GM06990 (cell line): ENCODE data around the gene PPCDC.
A peak's percentile ranks its signal among the peaks of the same experiment; 100 is the strongest.

ENCODE experiments used
- DNase-seq: peaks from one replicate; pipeline ENCODE4 v3.0.0-alpha.2; 2011; ENCODE audit not compliant: insufficient read length; ENCODE audit errors: extremely low read depth
- H3K27me3 ChIP-seq: replicated peaks from 2 replicates; pipeline ENCODE4 v1.6.0; 2011; ENCODE audit warnings: low read length; ENCODE audit not compliant: control insufficient read depth, insufficient read depth
- H3K36me3 ChIP-seq: 2 replicates; pipeline ENCODE4 v1.5.1; 2011; ENCODE audit warnings: low read length; ENCODE audit not compliant: control insufficient read depth, insufficient read depth
- H3K4me3 ChIP-seq: replicated peaks from 2 replicates; pipeline ENCODE4 v1.5.1; 2011; ENCODE audit warnings: low read depth, mild to moderate bottlenecking, control low read depth, low read length
- TF ChIP-seq, protein P1 (sequence below): IDR thresholded peaks from 2 replicates; pipeline ENCODE4 v1.5.1; 2011; ENCODE audit warnings: low read length, control low read depth, mild to moderate bottlenecking, inconsistent platforms; ENCODE audit not compliant: insufficient read depth, poor library complexity, severe bottlenecking

The PPCDC gene, protein sequence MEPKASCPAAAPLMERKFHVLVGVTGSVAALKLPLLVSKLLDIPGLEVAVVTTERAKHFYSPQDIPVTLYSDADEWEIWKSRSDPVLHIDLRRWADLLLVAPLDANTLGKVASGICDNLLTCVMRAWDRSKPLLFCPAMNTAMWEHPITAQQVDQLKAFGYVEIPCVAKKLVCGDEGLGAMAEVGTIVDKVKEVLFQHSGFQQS

DNA sequence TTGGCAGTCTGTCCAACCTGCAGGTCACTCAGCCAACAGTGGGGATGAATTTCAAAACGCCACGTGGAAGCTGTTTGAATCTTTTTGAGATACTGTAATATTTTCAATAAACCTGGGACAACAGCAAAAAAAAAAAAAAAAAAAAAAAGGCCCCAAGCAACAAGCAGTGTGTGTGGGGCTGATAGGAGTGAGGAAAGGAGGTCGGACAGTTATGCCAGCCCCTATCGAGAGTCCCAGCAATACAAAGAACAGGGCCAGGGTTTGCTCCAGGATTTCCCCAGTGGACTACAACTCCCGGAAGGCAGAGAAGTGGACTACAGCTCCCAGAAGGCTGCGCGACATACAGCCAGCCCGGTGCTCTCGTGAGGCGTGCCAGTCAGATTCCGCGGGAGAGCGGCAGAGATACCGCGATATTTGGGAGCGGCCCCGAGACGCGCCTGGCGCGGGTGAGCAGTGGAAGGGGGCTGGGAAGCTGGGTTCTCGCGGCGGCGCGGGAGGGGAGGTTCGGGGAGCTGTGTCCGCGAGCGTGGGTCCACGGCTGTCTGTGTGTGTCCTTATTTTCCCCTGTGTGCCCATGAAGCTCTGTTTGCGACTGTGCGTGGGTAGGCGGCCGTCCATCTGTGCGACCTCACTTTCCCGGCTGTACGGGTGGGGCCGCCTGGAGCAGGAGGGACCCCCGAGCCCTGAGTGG, at the start of gene PPCDC:
PPCDC (plus strand) TSS at position 410 of the 691 bp plus-strand sequence. CDS start 4,729 bp downstream, outside the sequence.
- DNase-seq: peak; percentile 94
- TF ChIP-seq, protein P1, sequence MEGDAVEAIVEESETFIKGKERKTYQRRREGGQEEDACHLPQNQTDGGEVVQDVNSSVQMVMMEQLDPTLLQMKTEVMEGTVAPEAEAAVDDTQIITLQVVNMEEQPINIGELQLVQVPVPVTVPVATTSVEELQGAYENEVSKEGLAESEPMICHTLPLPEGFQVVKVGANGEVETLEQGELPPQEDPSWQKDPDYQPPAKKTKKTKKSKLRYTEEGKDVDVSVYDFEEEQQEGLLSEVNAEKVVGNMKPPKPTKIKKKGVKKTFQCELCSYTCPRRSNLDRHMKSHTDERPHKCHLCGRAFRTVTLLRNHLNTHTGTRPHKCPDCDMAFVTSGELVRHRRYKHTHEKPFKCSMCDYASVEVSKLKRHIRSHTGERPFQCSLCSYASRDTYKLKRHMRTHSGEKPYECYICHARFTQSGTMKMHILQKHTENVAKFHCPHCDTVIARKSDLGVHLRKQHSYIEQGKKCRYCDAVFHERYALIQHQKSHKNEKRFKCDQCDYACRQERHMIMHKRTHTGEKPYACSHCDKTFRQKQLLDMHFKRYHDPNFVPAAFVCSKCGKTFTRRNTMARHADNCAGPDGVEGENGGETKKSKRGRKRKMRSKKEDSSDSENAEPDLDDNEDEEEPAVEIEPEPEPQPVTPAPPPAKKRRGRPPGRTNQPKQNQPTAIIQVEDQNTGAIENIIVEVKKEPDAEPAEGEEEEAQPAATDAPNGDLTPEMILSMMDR: no peak
- Histone ChIP-seq H3K27me3 (no peaks in the 10 kb centered on the region), H3K4me3 (peak within 1 kb of the TSS; percentile 94), H3K36me3 (peaks cover 2% of the 10 kb centered on the region)

DNA sequence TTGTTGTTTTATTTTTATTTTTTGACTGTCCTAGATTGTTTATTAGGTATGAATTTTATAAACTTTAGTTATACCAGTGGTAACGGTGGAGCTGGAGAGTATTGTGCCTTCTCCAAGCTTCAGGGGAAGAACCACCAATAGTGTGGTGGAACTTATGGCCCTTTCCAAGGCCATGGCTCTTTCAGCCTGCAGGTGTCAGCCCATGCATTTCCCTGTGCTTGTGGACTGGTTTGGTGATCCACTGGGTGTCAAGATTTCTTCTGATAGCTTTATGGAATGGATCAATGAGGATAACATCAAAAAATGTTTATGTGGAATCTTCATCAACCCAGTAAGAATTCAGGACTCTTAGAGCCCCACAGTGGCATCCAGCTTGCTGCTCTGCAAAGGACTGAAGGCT, 47.2 kb upstream of the PPCDC start:
- no peak overlapping the region for H3K4me3 ChIP-seq
- no peaks in the 10 kb centered on the region for H3K36me3 ChIP-seq
- no peaks in the 10 kb centered on the region for H3K27me3 ChIP-seq
- no peak for DNase-seq
- TF ChIP-seq, protein P1: no peak

DNA sequence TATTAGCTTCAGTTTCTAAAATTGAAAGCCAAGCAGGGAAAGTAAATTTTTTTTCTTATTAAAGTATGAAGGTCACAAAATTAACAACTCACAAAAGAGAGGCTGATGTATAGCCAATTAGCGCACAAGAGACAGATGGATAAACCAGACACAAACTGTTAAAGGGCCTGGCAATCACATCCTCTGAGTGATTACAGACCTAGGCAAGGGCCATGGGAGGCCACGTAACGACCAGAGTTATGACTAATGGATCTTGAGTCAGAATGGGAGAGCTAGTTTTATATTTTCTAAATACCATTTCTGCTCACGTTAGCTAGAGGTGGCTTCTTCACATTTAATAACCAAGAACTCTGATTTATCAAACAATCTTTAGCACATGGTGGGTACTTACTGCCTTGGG, 45.8 kb upstream of the PPCDC start:
- no peak for DNase-seq
- no peak overlapping the region for H3K4me3 ChIP-seq
- H3K36me3 ChIP-seq: no peaks in the 10 kb centered on the region

DNA sequence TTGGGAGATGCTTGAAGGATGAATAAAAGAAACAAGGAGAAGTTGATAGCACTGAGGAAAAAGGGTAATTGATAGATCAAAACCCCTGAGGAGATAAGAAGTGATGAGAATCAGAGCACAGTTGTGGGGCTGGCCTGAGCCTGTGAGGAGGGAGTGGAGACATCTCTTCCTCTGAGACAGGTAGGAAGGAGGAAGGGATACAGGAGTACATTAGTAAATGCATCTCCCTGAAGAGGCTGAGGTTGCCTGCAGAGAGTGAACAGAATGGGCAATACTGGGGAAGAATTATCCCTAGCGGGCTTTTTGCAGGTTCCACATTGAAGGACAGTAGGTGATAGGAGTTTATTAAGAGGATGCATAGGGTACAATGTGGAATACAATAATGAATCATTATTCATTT, 45.3 kb upstream of the PPCDC start:
- DNase-seq: no peak
- no peak overlapping the region for H3K4me3 ChIP-seq
- no peaks in the 10 kb centered on the region for H3K27me3 ChIP-seq
- TF ChIP-seq, protein P1: no peak
- no peaks in the 10 kb centered on the region for H3K36me3 ChIP-seq

More for the DNA sequence above, 45.8 kb upstream of the PPCDC start:
- TF ChIP-seq, protein P1: no peak
- H3K27me3 ChIP-seq: no peaks in the 10 kb centered on the region

DNA sequence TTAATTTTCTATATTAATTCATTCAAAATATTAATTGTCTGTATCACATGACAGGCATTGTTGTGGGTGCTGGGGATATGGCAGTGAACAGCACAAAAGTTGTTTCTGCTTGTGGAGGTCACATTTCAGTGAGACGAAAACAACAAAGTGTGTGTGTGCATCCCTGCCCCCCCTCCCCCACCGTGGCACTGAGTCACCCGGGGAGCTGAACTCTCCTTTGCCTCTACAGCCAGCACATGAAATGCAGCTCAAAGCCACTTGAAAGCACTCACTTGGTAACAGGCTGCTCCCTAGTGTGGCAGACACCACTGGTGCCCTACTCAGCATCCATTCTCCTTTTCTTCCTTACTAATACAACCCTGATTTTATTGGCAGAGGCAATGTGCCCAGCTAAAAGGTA, 44.9 kb upstream of the PPCDC start:
- no peak for DNase-seq
- Histone ChIP-seq H3K36me3 (no peaks in the 10 kb centered on the region), H3K27me3 (no peaks in the 10 kb centered on the region), H3K4me3 (no peak overlapping the region)
- TF ChIP-seq, protein P1: no peak
